GM21381 (cell line): ENCODE measurements around the gene UCP2.
A peak's percentile ranks its signal among the peaks of the same experiment; 100 is the strongest.

ENCODE experiments used
- ATAC-seq: cut with Tn5 transposase; IDR thresholded peaks from one replicate; pipeline ENCODE4 v1.9.1; 2021; ENCODE audit warnings: mild to moderate bottlenecking, moderate library complexity; ENCODE audit not compliant: unreplicated experiment

Gene UCP2

GRCh38 chr11:74010306-74011300 lies 28.0 kb upstream of the UCP2 start:
- ATAC-seq, result no peak

GRCh38 chr11:74009675-74010305 lies 27.1 kb upstream of the UCP2 start:
- no peak for ATAC-seq

DNA sequence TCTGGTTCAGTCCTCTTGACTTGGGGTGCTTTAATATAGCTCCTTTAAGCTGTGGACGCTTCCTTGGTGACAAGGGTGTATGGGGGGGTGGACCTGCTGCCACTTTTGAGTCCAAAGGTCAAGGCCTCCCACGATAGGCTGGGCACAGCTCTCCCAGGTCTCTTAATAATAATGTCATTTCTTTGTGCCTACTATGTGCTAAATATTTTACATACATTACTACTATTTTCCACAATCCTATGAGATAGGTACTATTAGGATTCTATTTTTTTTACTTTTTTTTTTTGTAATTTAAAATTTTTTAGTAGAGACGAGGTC lies 26.5 kb upstream of the UCP2 start:
- ATAC-seq, result no peak

DNA sequence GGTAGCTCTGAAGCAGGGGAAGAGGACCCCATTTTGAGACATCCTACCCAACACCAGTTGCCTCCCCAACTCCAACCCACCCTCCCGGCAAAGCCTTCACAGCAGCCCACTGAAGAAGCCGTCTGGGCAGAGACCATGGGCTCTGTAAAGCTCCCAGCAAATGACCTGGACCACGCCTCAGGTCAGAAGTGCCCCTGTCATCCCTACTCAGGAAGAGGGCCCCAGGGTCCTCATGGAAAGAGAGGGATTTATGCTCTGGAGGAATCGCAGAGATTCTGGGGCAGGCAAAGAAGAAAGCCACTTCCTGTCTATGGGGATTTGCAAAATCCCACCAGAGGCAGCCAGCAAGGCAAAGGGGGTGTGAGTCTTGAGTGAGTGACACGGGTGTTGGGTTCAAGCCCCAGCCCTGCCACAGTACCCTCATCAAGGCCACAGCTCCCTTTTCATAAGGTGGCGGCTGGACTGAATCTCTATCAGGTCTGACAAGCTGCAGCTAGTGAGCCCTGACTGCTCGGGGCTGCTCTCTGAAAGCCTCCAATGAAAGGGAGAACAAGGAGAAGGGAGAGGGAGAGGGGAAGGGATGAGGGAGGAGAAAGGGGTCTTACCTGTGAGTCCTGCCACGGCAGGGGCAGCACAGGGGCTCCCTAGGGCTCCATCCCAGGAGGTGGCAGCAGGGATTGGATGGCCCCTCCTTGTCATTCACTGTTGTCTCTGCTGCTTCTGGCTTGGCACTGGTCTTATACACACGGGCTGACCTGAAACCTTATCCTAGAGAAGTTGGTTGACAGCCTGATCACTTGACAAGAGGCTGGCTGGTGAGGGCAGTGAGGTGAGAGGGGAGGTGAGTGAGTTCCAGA lies 26.0 kb upstream of the UCP2 start, which contains the start of gene UCP3:
UCP3 (minus strand) TSS at position 713 of the 857 bp plus-strand sequence. CDS start 2,043 bp downstream, outside the sequence.
- no peak for ATAC-seq

DNA sequence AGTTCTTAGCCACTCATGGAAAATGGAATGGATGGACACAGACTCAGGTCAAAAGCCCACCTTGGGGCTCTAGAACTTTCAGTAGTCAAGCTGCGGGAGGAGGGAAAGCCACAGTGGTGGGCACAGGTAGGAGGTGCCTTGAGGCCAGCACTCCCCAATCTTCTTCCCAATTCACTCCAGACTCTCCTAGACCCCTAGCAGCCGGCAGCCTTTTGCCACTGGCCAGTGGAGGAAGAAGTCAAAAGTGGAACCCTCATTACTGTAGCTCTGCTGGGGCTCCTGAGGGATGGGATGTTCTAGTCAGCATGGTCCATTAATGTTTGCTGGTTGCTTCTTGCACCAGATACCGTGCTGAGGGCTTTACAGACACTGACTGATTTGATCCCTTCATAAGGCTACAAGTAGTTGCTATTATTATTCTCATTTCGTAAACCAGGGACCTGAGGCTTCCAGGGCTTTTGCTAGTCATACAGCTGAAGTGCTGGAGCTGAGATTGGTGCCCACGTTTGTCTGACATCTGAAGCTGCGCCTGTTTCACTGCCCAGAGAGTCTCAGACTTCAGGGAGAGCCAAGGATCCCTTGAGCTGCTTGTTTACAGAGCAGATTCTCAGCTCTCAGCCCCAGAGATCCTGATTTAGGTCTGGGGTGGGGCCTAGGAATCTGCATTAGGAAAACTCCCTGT lies 25.2 kb upstream of the UCP2 start:
- no peak for ATAC-seq

DNA sequence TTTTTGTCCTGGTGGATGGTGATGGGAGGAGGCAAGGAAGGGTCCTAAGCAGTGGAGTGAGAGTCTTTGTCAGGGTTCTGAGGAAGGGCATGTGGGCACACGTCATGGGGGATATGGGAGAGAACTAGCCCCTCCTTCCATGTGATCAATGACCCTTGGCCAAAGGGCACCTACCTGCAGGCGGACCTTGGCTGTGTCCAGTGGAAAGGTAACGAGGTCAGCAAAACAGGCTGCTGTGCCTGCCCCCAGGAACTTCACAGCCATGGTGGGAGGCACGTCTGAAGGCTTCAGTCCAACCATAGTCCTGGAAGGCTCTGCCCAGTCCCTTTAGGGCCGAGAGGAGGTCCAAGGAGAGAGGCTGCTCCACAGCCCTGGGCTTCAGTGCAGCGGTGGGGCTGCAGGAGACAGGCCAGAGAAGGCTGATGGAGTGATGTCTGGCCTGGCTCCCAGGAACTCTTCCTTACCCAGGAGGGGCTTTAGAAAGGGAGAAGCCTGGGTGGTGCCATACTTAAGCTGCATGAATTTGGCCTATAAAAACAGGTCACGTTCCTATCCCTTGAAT lies 24.2 kb upstream of the UCP2 start:
- no peak for ATAC-seq

DNA sequence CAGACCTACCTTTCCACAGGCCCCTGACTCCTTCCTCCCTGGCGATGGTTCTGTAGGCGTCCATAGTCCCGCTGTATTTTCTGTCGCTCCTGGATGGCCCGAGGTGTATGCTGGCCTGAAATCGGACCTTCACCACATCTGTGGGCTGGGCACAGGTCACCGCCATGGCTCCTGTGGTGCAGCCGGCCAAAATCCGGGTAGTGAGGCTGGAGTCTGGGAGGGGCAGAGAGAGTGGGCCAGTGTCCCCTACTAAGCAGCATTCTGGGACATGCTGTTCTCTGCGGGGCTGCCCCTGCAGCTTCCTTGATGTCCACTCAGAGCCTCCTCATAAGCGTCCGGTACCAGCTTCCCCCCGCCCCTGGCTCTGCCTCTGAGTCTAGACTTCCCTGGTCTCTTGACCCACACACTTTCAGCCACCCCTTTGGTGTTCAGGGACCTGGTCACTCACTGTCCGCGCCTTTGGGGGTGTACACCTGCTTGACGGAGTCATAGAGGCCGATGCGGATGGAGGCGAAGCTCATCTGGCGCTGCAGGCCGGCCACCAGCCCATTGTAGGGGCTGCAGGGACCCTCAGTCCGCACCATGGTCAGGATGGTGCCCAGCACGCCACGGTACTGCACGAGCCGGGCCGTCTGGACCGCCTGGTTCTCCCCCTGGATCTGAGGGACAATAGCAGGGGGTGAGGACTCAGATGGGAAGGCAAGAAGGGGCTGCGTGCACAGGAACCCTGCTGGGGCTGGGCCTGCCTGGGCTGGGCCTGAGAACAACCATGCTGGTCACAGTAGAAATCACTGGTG lies 23.3 kb upstream of the UCP2 start:
- ATAC-seq, result no peak

- ATAC-seq, result peak; percentile 56
Measured at GRCh38 chr11:74004759-74005615, 22.3 kb upstream of the UCP2 start.

DNA sequence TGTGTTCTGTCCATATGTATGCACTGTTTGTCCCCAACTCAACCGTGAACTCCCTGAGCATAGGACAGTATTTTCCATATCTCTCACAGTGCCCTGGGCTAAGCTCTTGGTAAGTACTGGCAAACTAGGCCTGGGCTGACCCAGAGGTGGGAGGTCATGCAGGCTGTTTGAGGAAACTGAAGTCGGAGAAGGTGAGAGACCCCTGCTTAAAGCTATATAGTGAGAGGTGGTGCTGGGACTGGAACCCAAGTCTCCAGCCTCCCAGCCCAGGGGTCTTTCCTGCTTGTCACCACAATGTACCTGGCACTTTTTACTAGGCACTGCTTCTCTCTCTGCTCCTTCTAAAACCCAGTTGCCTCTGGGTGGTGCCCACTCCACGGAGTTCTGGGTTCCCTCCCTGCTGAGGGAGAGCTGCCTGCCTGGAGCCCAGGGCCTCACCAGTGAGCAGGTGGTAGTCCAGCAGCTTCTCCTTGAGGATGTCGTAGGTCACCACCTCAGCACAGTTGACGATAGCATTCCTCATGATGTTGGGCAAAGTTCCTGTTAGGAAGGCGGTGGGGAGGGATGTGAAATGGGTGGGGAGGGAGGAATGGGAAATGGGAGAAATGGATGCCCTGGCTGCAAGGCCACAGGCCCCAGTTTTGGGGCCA lies 21.5 kb upstream of the UCP2 start:
- no peak for ATAC-seq

- no peak for ATAC-seq
Measured at GRCh38 chr11:74002832-74003231, 20.2 kb upstream of the UCP2 start.

DNA sequence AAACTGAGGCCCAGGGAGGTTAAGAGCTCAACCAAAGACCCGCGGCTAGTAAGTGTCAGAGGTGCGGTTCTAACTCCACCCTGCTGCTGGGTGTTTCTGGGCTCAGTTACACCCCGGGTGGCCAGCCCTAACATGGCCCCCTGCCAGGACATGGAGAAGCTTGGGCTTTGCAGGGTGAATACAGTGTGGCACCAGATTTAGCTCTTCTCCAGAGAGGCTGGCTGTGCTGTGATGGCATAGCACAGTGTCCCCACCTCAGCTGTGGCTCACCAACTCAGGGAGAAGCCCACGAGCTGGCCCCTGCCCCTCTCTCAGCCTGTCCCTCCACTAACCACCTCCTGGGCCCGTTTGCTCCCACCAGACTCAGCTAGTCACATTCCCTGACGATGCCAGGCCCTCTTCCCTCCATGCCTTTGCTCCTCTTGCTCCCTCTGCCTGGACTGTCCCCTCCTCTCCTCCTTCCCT lies 19.2 kb upstream of the UCP2 start:
- no peak for ATAC-seq

GRCh38 chr11:74000307-74001133 lies 17.9 kb upstream of the UCP2 start:
- no peak for ATAC-seq

DNA sequence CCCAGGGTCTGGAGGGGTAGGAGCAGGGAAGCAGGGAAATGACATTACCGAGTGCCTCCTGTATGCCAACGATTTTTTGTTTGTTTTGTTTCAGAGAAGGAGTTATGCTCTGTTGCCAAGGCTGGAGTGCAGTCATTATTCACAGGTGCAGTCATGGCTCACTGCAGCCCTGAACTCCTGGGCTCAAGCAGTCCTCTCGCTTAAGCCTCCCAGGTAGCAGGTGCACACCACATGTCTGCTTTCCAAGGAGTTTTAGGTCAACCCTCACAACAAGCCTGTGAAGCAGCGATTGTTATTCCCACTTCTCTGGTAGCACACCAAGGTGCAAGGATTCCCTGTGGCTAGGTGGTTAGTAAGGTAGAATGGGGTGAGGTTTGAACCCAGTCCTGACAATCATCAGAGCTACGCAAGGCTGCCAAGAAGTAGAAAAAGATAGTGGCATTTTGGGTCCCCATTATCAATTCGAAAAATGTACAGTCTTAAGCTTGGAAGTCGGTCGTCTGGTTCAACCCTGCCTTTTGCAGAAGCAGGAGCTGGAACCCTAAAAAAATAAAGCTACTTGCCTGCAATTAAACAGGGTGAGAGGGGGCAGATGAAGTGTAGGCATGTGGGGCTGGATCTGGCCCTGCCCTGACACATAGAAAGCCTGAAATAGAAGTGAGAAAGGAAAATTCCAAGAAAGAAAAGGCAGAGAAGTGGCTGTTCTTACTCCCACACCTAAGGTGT lies 17.1 kb upstream of the UCP2 start:
- ATAC-seq, result no peak

GRCh38 chr11:73998846-73999575 lies 16.4 kb upstream of the UCP2 start:
- ATAC-seq, result no peak

- ATAC-seq, result no peak
Measured at GRCh38 chr11:73997120-73997770, 14.6 kb upstream of the UCP2 start.
